GM19328 (cell line): ENCODE data around the gene PRKN.

ENCODE experiments used
- ATAC-seq: cut with Tn5 transposase; IDR thresholded peaks from one replicate; pipeline ENCODE4 v1.9.1; 2021; ENCODE audit warnings: mild to moderate bottlenecking, moderate library complexity; ENCODE audit not compliant: unreplicated experiment

Gene PRKN

DNA sequence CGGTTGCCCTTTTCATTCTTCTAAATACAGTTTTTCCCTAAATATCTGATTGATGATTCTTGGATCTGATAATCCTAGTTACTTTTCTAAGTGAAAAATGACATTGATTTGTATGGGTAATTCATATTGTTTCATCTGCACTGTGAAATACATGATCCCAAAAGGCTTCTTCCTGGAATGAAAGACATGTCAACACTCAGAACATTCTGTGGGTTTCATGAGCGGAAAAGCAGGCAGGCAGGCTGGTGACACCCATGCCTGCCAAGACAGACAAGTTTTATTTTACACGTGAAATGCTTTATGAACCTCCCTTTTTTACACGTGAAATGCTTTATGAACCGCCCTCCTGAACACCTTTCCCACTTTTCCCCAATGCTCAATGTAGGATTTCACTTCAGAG, 105.0 kb downstream of the PRKN start:
- no peak for ATAC-seq

- no peak for ATAC-seq
Measured at GRCh38 chr6:162621246-162621645, 106.3 kb downstream of the PRKN start.

DNA sequence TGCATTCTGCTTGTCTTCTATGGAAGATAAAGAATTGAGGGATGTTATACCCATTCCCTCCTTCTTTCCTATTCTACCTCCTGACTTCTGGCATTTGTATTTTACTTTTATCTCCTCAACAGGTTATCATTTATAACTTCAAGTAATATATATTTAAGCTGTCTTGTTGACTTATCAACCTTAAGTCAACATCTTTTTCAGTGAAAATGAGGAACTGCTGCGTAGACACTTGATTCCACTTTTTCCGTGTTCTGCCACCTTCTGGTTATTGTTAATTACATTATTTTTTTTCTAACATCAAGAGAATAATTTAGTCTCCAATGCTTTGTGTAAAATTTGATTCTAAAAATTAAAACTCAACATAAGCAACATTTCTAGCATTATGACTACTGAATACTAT, 107.5 kb downstream of the PRKN start:
- ATAC-seq, result no peak

- ATAC-seq, result no peak
Measured at GRCh38 chr6:162618448-162619002, 109.0 kb downstream of the PRKN start.

DNA sequence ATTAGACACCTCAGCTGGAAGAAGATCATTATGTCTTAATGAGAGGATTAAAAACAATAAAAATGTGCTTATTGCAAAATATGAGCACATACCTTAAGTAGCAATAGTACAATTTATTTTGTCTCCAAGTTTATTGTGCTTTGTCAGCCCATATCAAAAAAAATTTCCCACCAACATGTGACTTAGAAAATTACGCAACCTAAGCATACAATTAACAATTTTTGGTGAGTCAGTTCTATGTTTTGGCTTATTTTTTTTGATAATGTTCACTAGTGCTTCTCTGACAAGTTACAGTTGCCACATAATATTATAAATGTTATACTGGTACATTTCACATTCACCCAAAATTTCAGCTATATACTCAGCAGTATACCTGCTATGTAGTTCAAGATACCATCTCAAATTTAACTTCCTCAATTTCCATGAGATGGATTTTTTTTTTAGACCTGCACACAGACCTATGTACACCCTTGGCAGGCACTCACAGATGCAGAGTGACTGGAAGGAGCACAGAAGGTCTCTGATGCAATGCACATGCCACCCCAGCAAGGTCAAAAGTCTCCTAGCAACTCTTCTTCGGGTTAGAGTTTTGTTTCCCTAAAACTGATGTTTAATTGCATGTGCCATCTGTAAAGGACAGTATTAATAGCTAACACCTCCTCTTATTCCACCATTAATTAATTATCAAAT, 112.4 kb downstream of the PRKN start:
- no peak for ATAC-seq

DNA sequence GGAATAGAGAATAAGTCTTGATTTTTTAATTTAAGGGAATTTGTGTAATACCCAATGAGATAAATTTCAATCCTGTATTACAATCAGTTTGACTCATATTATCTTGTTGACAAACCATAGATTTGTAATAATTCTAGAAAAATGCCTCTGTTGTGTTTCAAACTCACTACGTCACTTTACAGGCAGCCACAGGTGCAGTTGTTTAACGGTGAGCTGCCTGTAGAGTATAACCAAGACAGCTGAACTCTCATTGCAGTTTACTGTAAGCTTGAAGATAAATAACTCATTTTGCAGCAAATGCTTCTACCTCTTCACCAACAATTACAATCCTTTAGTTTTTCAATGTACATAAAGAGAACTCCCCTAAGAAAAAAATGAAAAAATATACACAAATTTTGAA, 114.3 kb downstream of the PRKN start:
- no peak for ATAC-seq

- no peak for ATAC-seq
Measured at GRCh38 chr6:162612613-162613012, 115.0 kb downstream of the PRKN start.

DNA sequence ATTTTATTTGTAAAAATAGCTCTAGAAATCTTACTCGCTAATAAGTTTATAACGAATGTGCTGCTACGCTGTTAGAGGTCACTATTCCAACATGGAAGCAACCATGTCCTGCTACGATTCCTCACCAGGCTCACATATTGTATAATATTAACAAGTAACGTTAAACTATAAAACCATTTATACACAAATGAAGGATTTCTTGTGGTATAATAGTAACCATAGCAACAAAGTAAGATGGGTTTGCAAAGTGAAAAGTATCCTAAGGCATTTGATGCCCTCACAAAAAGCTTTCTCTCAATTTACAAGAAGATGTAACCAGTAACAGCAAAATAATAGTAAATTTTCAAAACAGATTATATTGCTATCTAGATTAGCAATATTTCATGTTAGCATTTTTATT, 117.2 kb downstream of the PRKN start:
- ATAC-seq, result no peak

GRCh38 chr6:162605881-162606280, 121.7 kb downstream of the PRKN start:
- ATAC-seq, result no peak

DNA sequence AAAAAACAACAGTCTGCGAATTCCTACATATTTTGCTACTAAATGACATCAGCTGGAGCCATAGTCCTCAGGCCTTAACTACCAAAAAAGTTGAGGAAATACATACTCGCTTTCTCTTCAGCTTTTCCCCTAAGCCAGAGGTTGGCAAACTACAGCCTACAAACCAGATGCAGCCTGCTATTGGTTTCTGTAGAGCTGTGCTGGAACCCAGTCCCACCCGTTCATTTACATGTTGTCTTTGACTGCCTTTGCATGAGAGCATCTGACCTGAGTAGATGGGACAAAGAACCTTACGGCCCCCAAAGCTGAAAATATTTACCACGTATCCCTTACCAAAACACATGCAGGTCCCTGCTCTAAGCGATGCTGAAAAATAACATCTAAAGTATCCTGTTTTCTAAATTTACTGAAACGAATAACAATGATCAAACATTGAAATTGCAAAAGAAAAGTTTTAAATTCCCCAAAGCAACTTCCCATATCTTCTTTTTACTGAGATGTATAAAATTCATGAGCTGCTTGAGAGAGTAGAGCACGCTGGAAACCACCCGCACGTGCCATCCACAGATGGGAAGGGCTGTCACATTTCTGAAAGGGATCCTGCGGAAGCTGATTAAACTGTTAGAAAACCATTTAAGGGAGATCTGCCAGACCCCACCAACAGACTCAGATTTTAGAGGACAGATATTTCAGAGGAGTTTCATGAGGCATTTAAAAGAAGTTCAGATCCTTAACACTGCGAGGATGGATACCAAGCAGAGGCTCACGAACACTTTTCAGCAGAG, 124.1 kb downstream of the PRKN start:
- ATAC-seq, result no peak

DNA sequence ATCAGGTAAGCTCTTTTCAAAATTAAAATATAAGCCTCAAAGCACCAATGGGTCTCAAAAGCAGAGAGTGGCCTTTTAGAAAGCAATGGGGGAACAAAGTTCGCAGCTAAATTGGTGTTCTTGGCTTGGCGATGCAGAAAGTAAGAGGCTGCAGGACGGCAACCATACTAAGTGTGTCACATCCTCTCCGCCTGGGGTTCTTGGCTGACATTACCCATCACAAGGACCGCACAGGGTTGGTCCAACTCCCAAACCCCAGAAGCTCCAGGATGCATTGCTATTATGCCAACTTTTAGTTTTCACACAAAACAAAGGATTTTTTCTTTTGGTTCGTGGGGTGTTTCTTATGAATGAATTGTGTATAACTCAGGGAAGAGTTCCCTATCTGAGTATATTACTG, 124.8 kb downstream of the PRKN start:
- ATAC-seq, result no peak

- ATAC-seq, result no peak
Measured at GRCh38 chr6:162596676-162597075, 130.9 kb downstream of the PRKN start.

GRCh38 chr6:162591517-162591916, 136.0 kb downstream of the PRKN start:
- ATAC-seq, result no peak

- ATAC-seq, result no peak
Measured at GRCh38 chr6:162581988-162582780, 145.4 kb downstream of the PRKN start.

- ATAC-seq, result no peak
Measured at GRCh38 chr6:162580619-162581018, 146.9 kb downstream of the PRKN start.

GRCh38 chr6:162576016-162576415, 151.6 kb downstream of the PRKN start:
- no peak for ATAC-seq

DNA sequence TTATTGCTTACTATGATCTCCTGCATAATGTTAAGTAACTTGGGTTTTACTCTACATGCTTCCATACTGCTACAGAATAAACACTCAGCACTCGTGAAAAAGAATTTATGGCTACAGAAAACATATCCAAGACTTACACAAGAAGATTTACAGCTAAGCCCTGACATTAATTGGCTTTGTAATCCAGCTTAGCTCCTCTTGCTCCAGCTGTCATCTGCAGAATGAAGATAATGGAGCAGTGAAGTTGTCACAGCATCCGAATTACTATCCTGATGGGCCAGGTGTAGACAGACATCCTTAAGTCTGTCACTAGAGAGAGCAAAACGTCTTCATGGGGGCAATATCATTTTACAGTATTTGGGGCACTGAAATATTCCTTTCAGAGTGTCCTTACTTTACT, 155.3 kb downstream of the PRKN start:
- ATAC-seq, result no peak

- ATAC-seq, result no peak
Measured at GRCh38 chr6:162568266-162568665, 159.3 kb downstream of the PRKN start.

DNA sequence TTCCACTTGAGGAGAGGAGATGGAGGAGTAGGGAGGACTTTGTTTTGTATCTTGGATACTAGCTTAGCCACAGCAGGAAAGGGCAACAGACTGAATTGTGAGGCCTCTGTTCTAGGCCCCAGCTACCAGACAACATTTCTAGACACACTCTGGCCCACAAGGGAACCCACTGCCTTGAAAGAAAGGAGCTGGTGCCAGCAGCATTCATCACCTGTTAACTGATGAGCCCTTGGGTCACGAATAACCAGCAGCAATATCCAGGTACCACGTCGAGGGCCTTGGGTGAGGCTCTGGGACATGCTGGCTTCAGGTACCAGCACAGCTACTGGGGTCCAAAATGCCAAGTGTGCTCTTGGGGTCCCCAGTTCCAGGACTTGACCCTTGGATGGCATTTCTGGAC, 165.5 kb downstream of the PRKN start:
- ATAC-seq, result no peak

DNA sequence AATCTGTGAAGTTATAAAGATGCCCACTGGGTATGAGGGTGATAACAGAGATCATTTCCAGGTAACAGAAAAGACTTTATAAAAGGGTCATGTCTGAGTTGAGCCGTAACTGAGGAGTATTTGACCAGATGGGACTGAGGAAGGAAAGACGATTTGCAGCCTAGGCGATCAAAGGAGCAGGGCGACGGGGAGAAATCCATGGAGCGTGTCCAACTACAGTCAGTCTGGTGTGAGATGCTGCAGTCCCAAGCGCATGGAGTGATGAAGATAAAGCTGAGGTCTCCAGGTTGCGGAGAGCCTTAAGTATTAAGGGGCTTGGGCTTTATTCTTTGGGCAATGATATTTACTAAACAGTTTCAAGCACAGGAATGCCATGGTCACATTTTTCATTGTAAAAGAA, 166.7 kb downstream of the PRKN start:
- ATAC-seq, result no peak

- ATAC-seq, result no peak
Measured at GRCh38 chr6:162554531-162554930, 173.0 kb downstream of the PRKN start.
